HEK293 (cell line): Measurements from ENCODE around the gene SLC25A18.
"Not testable (repeated sequence)": the region's sequence is repeated elsewhere in the genome, so short reads cannot be mapped to it uniquely, and the experiment has no call there.

Experiments
- PATZ1 ChIP-seq: fragments of 450-650 bp; formaldehyde crosslinking; IDR thresholded peaks from 2 replicates; pipeline ENCODE4 v1.5.1; 2016; ENCODE audit warnings: missing biosample characterization, missing genetic modification characterization
- TCF7L2 ChIP-seq: IDR thresholded peaks from 2 replicates; pipeline ENCODE4 v1.6.1; 2011; ENCODE audit warnings: low read depth, mild to moderate bottlenecking, inconsistent platforms, low read length, moderate library complexity, borderline replicate concordance
- YY1 ChIP-seq: fragments of 450-650 bp; formaldehyde crosslinking; IDR thresholded peaks from 2 replicates; pipeline ENCODE4 v1.5.1; 2018; ENCODE audit warnings: missing biosample characterization, missing genetic modification characterization
- ZNF510 ChIP-seq: fragments of 450-650 bp; formaldehyde crosslinking; IDR thresholded peaks from 2 replicates; pipeline ENCODE4 v1.5.1; 2018; ENCODE audit warnings: mild to moderate bottlenecking, missing genetic modification characterization, missing biosample characterization; ENCODE audit not compliant: insufficient replicate concordance
- TF ChIP-seq, protein P1 (sequence below): fragments of 450-650 bp; formaldehyde crosslinking; IDR thresholded peaks from 2 replicates; pipeline ENCODE4 v1.5.1; 2017; ENCODE audit warnings: missing biosample characterization, missing genetic modification characterization
- TF ChIP-seq, protein P2 (sequence below): fragments of 450-650 bp; formaldehyde crosslinking; IDR thresholded peaks from 2 replicates; pipeline ENCODE4 v1.5.1; 2016; ENCODE audit warnings: missing biosample characterization, missing genetic modification characterization

GRCh38 chr22:17521971-17522370 lies 41.3 kb upstream of the SLC25A18 start:
- TF ChIP-seq, protein P1, sequence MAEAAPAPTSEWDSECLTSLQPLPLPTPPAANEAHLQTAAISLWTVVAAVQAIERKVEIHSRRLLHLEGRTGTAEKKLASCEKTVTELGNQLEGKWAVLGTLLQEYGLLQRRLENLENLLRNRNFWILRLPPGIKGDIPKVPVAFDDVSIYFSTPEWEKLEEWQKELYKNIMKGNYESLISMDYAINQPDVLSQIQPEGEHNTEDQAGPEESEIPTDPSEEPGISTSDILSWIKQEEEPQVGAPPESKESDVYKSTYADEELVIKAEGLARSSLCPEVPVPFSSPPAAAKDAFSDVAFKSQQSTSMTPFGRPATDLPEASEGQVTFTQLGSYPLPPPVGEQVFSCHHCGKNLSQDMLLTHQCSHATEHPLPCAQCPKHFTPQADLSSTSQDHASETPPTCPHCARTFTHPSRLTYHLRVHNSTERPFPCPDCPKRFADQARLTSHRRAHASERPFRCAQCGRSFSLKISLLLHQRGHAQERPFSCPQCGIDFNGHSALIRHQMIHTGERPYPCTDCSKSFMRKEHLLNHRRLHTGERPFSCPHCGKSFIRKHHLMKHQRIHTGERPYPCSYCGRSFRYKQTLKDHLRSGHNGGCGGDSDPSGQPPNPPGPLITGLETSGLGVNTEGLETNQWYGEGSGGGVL = not testable (repeated sequence)
- TF ChIP-seq PATZ1 (tag by site-specific recombination); ZNF510 (tag by site-specific recombination); TCF7L2; YY1 (tag by site-specific recombination): not testable (repeated sequence)
- TF ChIP-seq, protein P2, sequence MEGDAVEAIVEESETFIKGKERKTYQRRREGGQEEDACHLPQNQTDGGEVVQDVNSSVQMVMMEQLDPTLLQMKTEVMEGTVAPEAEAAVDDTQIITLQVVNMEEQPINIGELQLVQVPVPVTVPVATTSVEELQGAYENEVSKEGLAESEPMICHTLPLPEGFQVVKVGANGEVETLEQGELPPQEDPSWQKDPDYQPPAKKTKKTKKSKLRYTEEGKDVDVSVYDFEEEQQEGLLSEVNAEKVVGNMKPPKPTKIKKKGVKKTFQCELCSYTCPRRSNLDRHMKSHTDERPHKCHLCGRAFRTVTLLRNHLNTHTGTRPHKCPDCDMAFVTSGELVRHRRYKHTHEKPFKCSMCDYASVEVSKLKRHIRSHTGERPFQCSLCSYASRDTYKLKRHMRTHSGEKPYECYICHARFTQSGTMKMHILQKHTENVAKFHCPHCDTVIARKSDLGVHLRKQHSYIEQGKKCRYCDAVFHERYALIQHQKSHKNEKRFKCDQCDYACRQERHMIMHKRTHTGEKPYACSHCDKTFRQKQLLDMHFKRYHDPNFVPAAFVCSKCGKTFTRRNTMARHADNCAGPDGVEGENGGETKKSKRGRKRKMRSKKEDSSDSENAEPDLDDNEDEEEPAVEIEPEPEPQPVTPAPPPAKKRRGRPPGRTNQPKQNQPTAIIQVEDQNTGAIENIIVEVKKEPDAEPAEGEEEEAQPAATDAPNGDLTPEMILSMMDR = not testable (repeated sequence)
